HEK293 (cell line): ENCODE measurements around the gene MSL2.

Experiments used
- CTCF ChIA-PET: fragments of 350-600 bp; formaldehyde crosslinking; extraction: SDS; loops from one replicate; lab custom pipeline; 2021; ENCODE audit warnings: antibody characterized with exemption; lab: Yijun Ruan, JAX
- POLR2A ChIA-PET: fragments of 300-600 bp; formaldehyde crosslinking; extraction: SDS; loops from one replicate; lab custom pipeline; 2020; ENCODE audit warnings: antibody characterized with exemption, inconsistent platforms; lab: Yijun Ruan, JAX
- H3K27ac ChIP-seq: fragments of 200-500 bp; sonication (Bioruptor generic); 2 replicates; pipeline ENCODE4 v1.5.1; 2014; ENCODE audit warnings: low read depth, low read length, control low read depth, inconsistent platforms; ENCODE audit errors: extremely low read depth
- H3K36me3 ChIP-seq, 2 experiments: fragments of 200-500 bp in 1 of 2; sonication (Bioruptor generic) in 1 of 2; 1 replicate in 1 of 2; 2 replicates in 1 of 2; pipeline ENCODE4 v1.5.1; 2014 to 2017; ENCODE audit warnings: inconsistent platforms in 2 of 2, low read length in 2 of 2; ENCODE audit not compliant: control insufficient read depth in 2 of 2, insufficient read depth in 1 of 2
- H3K4me1 ChIP-seq: fragments of 200-500 bp; sonication (Bioruptor generic); 2 replicates; pipeline ENCODE4 v1.5.1; 2014; ENCODE audit warnings: mild to moderate bottlenecking, low read length, inconsistent platforms; ENCODE audit not compliant: control insufficient read depth, insufficient read depth
- H3K4me3 ChIP-seq: 2 replicates; pipeline ENCODE4 v1.5.1; 2011; ENCODE audit warnings: low read depth, mild to moderate bottlenecking, control low read depth, low read length, moderate library complexity
- H3K9me3 ChIP-seq: fragments of 200-500 bp; sonication (Bioruptor generic); 2 replicates; pipeline ENCODE4 v1.5.1; 2014; ENCODE audit warnings: low read depth, low read length, inconsistent platforms; ENCODE audit not compliant: control insufficient read depth, insufficient read depth
- GFI1B ChIP-seq: fragments of 450-650 bp; formaldehyde crosslinking; IDR thresholded peaks from 2 replicates; pipeline ENCODE4 v1.5.1; 2016; ENCODE audit warnings: missing biosample characterization, missing genetic modification characterization
- SP7 ChIP-seq: fragments of 450-650 bp; formaldehyde crosslinking; IDR thresholded peaks from 2 replicates; pipeline ENCODE4 v1.5.1; 2016; ENCODE audit warnings: missing biosample characterization, missing genetic modification characterization
- ZBTB8A ChIP-seq: fragments of 450-650 bp; formaldehyde crosslinking; IDR thresholded peaks from 2 replicates; pipeline ENCODE4 v1.5.1; 2016; ENCODE audit warnings: missing biosample characterization, missing genetic modification characterization
- ZNF140 ChIP-seq: fragments of 450-650 bp; formaldehyde crosslinking; IDR thresholded peaks from 2 replicates; pipeline ENCODE4 v1.5.1; 2016; ENCODE audit warnings: missing biosample characterization, missing genetic modification characterization
- ZNF174 ChIP-seq: fragments of 450-650 bp; formaldehyde crosslinking; IDR thresholded peaks from 2 replicates; pipeline ENCODE4 v1.5.0; 2017; ENCODE audit warnings: missing biosample characterization, mild to moderate bottlenecking, missing genetic modification characterization
- ZNF223 ChIP-seq: fragments of 450-650 bp; formaldehyde crosslinking; IDR thresholded peaks from 2 replicates; pipeline ENCODE4 v1.5.1; 2016; ENCODE audit warnings: missing biosample characterization, missing genetic modification characterization
- ZNF266 ChIP-seq: fragments of 450-650 bp; formaldehyde crosslinking; IDR thresholded peaks from 2 replicates; pipeline ENCODE4 v1.5.1; 2016; ENCODE audit warnings: missing biosample characterization, missing genetic modification characterization, low read depth
- ZNF354C ChIP-seq: fragments of 450-650 bp; formaldehyde crosslinking; IDR thresholded peaks from 2 replicates; pipeline ENCODE4 v1.5.1; 2016; ENCODE audit warnings: missing biosample characterization, missing genetic modification characterization, low read depth, borderline replicate concordance
- ZNF394 ChIP-seq: fragments of 450-650 bp; formaldehyde crosslinking; IDR thresholded peaks from 2 replicates; pipeline ENCODE4 v1.5.1; 2016; ENCODE audit warnings: missing biosample characterization, missing genetic modification characterization, mild to moderate bottlenecking, moderate library complexity, borderline replicate concordance
- ZNF426 ChIP-seq: fragments of 450-650 bp; formaldehyde crosslinking; IDR thresholded peaks from 2 replicates; pipeline ENCODE4 v1.5.1; 2017; ENCODE audit warnings: missing biosample characterization, missing genetic modification characterization, mild to moderate bottlenecking, inconsistent platforms, moderate library complexity
- ZNF510 ChIP-seq: fragments of 450-650 bp; formaldehyde crosslinking; IDR thresholded peaks from 2 replicates; pipeline ENCODE4 v1.5.1; 2018; ENCODE audit warnings: mild to moderate bottlenecking, missing genetic modification characterization, missing biosample characterization; ENCODE audit not compliant: insufficient replicate concordance
- ZNF518A ChIP-seq: fragments of 450-650 bp; formaldehyde crosslinking; conservative IDR thresholded peaks from 2 replicates; pipeline ENCODE4 v1.5.1; 2016; ENCODE audit warnings: low read depth, missing biosample characterization, missing genetic modification characterization
- ZNF555 ChIP-seq: fragments of 450-650 bp; formaldehyde crosslinking; conservative IDR thresholded peaks from 2 replicates; pipeline ENCODE4 v1.5.1; 2017; ENCODE audit warnings: missing biosample characterization, mild to moderate bottlenecking, missing genetic modification characterization, inconsistent platforms
- ZNF558 ChIP-seq: fragments of 450-650 bp; formaldehyde crosslinking; IDR thresholded peaks from 2 replicates; pipeline ENCODE4 v1.5.1; 2016; ENCODE audit warnings: missing biosample characterization, missing genetic modification characterization
- ZNF560 ChIP-seq: fragments of 450-650 bp; formaldehyde crosslinking; IDR thresholded peaks from 2 replicates; pipeline ENCODE4 v1.5.1; 2017; ENCODE audit warnings: missing biosample characterization, missing genetic modification characterization, borderline replicate concordance
- ZNF626 ChIP-seq: fragments of 450-650 bp; sonication (Bioruptor Pico); formaldehyde crosslinking; IDR thresholded peaks from 2 replicates; pipeline ENCODE4 v1.5.1; 2018; ENCODE audit warnings: missing biosample characterization, missing genetic modification characterization, inconsistent platforms
- ZNF629 ChIP-seq: fragments of 450-650 bp; formaldehyde crosslinking; IDR thresholded peaks from 2 replicates; pipeline ENCODE4 v1.5.1; 2017; ENCODE audit warnings: missing biosample characterization, missing genetic modification characterization
- ZNF843 ChIP-seq: fragments of 450-650 bp; formaldehyde crosslinking; IDR thresholded peaks from 2 replicates; pipeline ENCODE4 v1.5.1; 2016; ENCODE audit warnings: missing biosample characterization, missing genetic modification characterization
- ZXDB ChIP-seq: fragments of 450-650 bp; formaldehyde crosslinking; IDR thresholded peaks from 2 replicates; pipeline ENCODE4 v1.5.1; 2016; ENCODE audit warnings: missing biosample characterization, missing genetic modification characterization
- TF ChIP-seq, protein P1 (sequence below): fragments of 450-650 bp; formaldehyde crosslinking; IDR thresholded peaks from 2 replicates; pipeline ENCODE4 v1.5.1; 2016; ENCODE audit warnings: missing biosample characterization, missing genetic modification characterization
- TF ChIP-seq, protein P2 (sequence below): fragments of 450-650 bp; formaldehyde crosslinking; conservative IDR thresholded peaks from 2 replicates; pipeline ENCODE4 v1.5.1; 2016; ENCODE audit warnings: low read depth, missing biosample characterization, missing genetic modification characterization

The MSL2 gene

DNA sequence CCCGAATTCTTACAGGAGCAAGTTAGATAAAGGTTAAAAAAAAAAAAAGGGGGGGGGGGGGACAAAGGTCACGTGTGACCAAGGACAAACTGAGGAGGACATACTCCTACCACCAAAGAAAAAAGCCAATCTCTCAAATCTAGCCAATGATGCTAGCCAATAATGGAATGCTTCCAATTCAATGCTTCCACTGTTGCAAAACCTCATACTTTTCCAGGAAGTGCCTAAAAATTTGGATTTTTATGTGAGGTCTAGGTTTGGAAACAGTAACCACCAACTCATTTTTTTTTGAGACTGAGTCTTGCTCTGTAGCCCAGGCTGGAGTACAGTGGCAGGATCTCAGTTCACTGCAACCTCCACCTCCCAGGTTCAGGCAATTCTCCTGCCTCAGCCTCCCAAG lies 11.4 kb downstream of the MSL2 start:
- Histone ChIP-seq H3K9me3 (no peaks in the 10 kb centered on the region), H3K27ac (no peak overlapping the region), H3K4me1 (peaks cover 15% of the 10 kb centered on the region), H3K4me3 (no peak overlapping the region), H3K36me3 (no peaks in the 10 kb centered on the region; a peak in 1 of 3 replicates)
- CTCF ChIA-PET, result no interaction called here
- POLR2A ChIA-PET, result no interaction called here
- no peak for TF ChIP-seq ZXDB (tag by site-specific recombination)

- no peaks in the 10 kb centered on the region for H3K9me3 ChIP-seq
- no peaks in the 10 kb centered on the region; a peak in 1 of 3 replicates for H3K36me3 ChIP-seq
- no peak overlapping the region for H3K4me3 ChIP-seq
- ChIA-PET POLR2A (interaction anchor here (1.6 kb wide), 1 partner anchor 15 kb away, joined by 7 read pairs; the partner anchor contains the start of gene MSL2), CTCF (interaction anchor here (0.6 kb wide), 1 partner anchor 101 kb away, joined by 4 read pairs; no protein-coding TSS in a partner anchor)
- peaks cover 3% of the 10 kb centered on the region for H3K4me1 ChIP-seq
- no peak overlapping the region for H3K27ac ChIP-seq
- TF ChIP-seq ZNF266 (0 out of 2 replicates have a peak, but pooled peaks have one; percentile 49), ZNF510 (tag by site-specific recombination) (peak; percentile 27), ZNF555 (tag by site-specific recombination) (peak; percentile 61), ZNF629 (tag by site-specific recombination) (0 out of 2 replicates have a peak, but pooled peaks have one; percentile 33), ZNF354C (tag by site-specific recombination) (0 out of 2 replicates have a peak, but pooled peaks have one; percentile 30), ZBTB8A (peak; percentile 58), ZNF140 (tag by site-specific recombination) (peak; percentile 63; the same call in 1 of the 2 replicates), ZNF394 (tag by site-specific recombination) (peak; percentile 89), ZNF560 (tag by site-specific recombination) (0 out of 2 replicates have a peak, but pooled peaks have one; percentile 25), GFI1B (no peak), ZNF174 (no peak), ZNF843 (tag by site-specific recombination) (no peak), ZNF626 (tag by site-specific recombination) (no peak), ZNF518A (tag by site-specific recombination) (peak; percentile 83), ZNF223 (0 out of 2 replicates have a peak, but pooled peaks have one; percentile 19), ZXDB (tag by site-specific recombination) (peak; percentile 59; the same call in 1 of the 2 replicates), ZNF558 (0 out of 2 replicates have a peak, but pooled peaks have one; percentile 55), ZNF426 (tag by site-specific recombination) (peak; percentile 77), SP7 (tag by site-specific recombination) (no peak)
- TF ChIP-seq, protein P1, sequence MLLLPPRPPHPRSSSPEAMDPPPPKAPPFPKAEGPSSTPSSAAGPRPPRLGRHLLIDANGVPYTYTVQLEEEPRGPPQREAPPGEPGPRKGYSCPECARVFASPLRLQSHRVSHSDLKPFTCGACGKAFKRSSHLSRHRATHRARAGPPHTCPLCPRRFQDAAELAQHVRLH (tag by site-specific recombination), result 0 out of 2 replicates have a peak, but pooled peaks have one; percentile 26
- TF ChIP-seq, protein P2, sequence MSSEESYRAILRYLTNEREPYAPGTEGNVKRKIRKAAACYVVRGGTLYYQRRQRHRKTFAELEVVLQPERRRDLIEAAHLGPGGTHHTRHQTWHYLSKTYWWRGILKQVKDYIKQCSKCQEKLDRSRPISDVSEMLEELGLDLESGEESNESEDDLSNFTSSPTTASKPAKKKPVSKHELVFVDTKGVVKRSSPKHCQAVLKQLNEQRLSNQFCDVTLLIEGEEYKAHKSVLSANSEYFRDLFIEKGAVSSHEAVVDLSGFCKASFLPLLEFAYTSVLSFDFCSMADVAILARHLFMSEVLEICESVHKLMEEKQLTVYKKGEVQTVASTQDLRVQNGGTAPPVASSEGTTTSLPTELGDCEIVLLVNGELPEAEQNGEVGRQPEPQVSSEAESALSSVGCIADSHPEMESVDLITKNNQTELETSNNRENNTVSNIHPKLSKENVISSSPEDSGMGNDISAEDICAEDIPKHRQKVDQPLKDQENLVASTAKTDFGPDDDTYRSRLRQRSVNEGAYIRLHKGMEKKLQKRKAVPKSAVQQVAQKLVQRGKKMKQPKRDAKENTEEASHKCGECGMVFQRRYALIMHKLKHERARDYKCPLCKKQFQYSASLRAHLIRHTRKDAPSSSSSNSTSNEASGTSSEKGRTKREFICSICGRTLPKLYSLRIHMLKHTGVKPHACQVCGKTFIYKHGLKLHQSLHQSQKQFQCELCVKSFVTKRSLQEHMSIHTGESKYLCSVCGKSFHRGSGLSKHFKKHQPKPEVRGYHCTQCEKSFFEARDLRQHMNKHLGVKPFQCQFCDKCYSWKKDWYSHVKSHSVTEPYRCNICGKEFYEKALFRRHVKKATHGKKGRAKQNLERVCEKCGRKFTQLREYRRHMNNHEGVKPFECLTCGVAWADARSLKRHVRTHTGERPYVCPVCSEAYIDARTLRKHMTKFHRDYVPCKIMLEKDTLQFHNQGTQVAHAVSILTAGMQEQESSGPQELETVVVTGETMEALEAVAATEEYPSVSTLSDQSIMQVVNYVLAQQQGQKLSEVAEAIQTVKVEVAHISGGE, result peak; percentile 63
Measured at GRCh38 chr3:136181741-136182140, 14.4 kb downstream of the MSL2 start.
